Amygdala (tissue), 56 donors: ENCODE results near the gene MAPK1IP1L.
"Not testable (repeated sequence)": the region's sequence is repeated elsewhere in the genome, so short reads cannot be mapped to it uniquely, and the experiment has no call there.

Experiments
- DNase-seq, 56 donors: peaks; one replicate each; lab custom pipeline; 2025; lab: John Stamatoyannopoulos, UW

Gene MAPK1IP1L

DNA sequence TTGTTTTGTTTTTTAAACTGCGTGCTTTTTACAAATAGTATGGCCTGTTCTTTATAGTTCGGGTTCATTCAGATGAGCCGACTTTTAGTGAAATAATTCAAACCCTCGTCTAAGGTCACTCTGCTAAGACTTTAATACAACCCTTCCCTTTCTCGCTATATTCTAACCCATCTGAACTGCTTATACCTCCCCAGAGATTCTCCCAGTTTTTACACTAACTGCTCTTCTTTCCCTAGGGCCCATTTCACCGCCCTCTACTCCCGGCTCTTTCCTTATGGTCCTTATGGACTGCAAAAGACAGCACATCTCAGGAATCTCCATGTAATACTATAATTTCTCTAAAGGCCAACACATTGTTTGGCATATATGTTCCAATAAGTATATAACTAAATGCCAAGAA is 2.1 kb downstream of the MAPK1IP1L start:
- DNase-seq: no peak

DNA sequence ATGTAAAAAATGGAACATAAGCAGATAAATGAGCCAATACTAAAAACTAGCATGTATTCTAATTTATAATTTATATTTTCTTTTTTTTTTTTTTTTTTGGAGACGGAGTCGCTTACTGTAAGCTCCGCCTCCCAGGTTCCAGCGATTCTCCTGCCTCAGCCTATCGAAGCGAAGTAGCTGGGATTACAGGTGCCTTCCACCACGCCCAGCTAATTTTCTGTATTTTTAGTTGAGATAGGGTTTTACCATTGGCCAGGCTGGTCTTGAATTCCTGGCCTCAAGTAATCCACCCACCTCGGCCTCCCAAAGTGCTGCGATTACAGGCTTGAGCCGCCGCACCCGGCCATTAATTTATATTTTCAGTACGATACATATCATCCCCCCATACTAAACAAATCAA is 2.7 kb downstream of the MAPK1IP1L start:
- no peak for DNase-seq

DNA sequence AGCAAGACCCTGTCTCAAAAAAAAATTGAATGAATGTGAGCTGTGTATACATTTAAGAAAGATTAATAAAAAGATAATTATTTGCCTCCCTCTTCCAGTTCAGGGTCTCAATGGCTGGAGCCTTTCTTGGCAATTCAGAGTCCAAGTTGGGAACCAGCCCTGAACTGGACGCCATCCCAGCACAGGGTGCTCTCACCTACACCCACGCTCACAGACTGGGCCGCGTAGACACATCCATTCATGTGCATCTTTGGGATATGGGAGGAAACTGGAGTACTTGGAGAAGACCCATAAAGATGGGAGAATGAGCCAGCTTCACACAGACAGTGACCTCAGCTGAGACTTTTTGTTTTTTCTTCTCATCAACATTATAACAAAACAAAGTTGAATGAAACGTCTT is 6.5 kb downstream of the MAPK1IP1L start:
- DNase-seq: no peak

DNA sequence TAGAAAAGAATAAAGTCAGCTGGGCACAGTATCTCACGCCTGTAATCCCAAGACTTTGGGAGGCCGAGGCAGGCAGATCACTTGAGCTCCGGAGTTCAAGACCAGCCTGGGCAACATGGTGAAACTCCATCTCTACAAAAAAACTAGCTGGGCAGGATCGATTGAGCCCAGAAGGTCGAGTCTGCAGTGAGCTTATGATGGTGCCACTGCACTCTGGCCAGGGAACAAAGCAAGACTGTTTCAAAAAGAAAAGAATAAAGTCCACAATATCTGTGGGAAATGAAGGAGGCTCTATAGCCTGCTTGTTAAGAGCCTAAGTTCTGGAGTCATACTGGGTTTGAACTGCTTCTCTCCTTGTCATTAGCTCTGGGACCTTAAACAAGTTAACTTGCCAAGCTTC is 7.9 kb downstream of the MAPK1IP1L start:
- DNase-seq: no peak

DNA sequence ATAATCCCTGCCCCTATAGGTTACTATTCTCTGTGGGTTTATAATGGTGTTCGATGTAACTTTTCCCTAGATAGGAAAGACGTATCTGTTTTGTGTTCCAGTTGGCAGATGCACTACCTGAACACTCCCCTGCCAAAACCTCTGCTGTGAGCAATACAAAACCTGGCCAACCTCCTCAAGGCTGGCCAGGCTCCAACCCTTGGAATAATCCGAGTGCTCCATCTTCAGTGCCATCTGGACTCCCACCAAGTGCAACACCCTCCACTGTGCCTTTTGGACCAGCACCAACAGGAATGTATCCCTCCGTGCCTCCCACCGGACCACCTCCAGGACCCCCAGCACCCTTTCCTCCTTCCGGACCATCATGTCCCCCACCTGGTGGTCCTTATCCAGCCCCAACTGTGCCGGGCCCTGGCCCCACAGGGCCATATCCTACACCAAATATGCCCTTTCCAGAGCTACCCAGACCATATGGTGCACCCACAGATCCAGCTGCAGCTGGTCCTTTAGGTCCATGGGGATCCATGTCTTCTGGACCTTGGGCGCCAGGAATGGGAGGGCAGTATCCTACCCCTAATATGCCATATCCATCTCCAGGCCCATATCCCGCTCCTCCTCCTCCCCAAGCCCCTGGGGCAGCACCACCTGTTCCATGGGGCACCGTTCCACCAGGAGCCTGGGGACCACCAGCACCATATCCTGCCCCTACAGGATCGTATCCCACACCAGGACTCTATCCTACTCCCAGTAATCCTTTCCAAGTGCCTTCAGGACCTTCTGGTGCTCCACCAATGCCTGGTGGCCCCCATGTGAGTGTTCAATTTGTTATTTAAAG is 11.3 kb downstream of the MAPK1IP1L start:
- DNase-seq: peak in 3 of 56 donors; percentile 4 to 14 (median 10)

DNA sequence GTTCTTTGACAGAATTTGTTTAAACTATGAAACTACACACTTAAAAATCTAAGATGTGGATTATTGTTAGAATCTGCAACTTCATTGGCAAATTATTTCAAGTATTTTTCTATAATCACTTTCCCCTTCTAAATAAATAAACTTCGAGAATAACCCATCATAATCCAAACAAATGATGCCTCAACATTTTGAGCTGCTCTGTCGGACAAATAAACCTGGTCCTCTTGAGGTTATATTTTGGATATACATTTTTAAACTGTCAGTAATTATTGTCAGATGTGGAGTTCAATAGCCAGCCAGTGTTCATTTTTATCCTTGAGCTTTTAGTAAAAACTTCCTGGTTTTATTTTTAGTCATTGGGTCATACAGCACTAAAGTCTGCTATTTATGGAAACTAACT is 13.4 kb downstream of the MAPK1IP1L start:
- not testable (repeated sequence) for DNase-seq

DNA sequence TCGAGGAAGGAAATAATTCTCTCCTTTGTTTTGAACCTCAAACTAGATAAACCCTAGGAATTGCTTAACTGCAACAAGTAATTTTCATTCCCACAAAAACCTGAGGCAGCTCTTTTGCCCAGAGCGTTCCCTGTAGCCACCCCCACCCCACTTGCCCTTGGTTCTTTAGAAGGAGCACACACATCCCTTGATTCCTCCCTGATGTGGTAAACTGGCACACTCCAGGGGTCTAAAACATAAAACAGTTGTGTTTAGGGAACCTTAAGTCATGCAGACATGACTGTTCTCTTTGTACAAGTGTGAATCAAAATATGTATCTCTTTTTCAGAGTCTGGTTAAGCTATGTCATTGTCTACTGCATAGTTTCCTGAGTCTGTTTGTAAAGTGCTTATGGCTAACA is 14.0 kb downstream of the MAPK1IP1L start:
- no peak for DNase-seq

DNA sequence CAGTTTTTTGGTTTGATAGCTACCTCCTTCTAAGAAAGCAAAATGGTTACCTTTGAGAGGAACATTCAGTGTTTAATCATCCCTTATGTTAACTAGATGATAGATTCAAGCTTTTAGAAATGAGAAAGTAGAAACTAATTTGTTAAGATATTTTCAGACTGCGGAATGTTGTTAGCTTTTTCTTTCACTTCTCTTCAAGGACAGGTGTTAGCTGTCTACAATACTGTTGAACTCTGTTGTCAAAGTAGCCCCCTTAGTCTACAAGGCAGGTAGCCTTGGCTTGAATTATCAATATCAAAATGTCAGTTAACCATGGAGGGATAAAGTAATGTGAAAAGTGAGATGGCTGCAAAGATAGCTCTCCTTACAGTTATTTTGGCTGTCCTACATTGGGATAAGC is 14.8 kb downstream of the MAPK1IP1L start:
- no peak for DNase-seq

DNA sequence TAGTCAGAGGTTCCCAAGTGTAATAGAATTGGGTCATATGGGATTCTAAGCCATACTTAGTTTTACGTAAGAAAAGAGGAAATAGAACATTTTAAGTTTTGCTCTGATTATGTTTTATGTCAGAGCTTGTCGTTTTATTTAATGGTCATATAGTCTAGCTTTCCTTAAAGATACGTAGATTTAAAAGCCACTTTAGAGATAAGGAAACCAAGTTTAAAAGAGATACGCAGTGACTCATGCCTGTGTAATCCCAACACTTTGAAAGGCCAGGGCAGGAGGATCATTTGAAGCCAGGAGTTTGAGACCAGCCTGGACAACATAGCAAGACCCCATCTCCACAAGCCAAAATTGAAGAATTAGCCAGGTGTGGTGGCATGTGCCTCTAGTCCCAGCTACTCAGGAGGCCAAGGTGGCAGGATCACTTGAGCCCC is 19.5 kb downstream of the MAPK1IP1L start:
- no peak for DNase-seq

DNA sequence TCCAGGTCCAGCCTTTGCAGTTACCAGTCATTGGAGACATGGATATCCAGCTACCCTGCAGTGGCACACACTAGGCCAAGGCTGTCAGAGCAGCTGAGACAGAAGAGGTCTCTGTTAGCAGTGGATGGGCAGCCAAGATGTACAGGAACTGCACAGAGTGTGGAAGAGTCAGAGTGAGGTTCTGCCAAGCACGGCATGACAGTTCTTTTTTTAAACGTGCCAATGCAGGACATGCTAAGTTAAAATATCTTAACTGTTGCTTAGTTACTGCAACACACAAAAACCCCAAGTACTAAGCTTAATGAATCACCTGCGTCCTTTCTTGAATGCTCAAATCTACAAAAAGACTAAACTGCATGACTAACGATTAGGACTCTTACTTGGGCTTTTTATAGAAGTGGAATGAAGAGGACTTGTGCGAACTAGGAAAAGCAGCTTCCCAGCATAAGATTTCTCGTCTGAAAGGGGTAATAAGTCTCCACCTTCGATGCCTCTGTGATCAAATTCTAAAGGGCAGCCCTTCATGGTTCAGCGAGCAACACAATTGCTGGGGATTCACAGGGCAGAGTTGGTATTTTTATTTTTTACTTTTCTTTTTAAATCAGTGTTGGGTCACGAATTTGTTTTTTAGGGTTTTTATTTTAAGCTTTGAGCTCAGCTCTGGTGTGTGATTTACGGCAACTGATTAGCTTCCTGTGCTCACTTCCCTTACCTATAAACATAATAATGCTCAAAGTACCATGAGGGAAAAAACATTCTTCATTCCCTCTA is 20.6 kb downstream of the MAPK1IP1L start:
- DNase-seq: peak in 42 of 56 donors; percentile 4 to 72 (median 27)

DNA sequence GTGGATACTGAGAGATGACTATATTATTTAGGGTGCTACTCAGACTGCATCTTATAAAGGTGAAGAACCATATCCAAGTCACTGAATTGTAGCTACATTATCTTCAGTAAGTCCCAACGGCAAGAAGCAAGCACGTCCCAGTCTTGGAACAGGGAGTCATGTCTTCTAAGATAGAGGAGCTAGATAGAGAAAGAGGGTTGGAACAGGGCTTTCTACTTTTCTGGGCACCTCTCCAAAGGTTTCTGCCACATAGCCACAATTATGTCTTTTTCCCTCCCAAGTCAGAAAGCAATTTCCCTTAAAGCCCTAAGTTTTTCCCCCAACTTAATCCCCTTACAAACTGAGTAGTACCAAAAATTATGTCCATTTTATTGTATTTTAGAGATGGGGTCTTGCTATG is 22.4 kb downstream of the MAPK1IP1L start:
- no peak for DNase-seq

DNA sequence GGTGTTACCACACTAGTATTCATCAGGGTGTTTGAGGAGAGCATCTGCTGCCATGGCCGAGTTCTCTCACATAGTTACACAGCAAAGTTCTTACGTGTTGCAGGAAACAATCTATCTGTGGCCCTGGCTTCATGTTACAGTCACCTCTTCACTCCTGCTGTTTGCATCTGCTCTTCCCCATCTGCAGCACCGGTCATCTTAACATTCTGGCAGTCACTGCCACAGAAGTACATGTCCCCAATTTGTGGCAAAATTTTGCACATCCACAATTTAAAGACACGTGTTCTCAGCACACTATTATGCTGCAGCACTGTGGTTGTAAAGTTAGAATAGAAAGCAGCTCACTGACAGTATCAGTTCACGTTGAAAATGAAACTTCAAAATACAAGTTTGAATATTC is 23.2 kb downstream of the MAPK1IP1L start:
- DNase-seq: no peak

DNA sequence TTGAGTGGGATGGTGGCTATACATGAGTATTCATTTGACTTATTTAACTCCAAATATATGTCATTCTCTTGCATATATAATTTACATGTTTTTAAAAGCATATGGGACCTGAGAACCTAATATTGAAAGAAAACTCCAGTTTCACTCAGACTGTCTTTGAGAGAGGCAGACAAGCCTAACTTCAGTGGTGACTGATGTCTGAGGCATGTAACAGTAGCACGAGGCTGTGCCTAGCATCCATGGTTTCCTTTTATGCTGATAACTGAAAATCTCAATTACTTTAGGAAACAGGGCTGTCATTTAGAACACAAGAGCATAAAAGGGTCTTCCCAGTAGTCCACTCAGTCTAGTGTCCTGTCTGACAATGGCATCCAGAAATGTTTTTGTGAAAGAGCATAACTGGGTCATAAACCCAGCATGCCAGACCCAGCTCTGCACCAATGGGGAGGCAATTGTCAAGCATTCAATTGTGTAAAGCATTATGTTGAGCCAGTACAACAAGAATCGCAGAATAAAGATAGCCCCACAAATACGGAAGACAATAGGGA is 24.3 kb downstream of the MAPK1IP1L start:
- no peak for DNase-seq

DNA sequence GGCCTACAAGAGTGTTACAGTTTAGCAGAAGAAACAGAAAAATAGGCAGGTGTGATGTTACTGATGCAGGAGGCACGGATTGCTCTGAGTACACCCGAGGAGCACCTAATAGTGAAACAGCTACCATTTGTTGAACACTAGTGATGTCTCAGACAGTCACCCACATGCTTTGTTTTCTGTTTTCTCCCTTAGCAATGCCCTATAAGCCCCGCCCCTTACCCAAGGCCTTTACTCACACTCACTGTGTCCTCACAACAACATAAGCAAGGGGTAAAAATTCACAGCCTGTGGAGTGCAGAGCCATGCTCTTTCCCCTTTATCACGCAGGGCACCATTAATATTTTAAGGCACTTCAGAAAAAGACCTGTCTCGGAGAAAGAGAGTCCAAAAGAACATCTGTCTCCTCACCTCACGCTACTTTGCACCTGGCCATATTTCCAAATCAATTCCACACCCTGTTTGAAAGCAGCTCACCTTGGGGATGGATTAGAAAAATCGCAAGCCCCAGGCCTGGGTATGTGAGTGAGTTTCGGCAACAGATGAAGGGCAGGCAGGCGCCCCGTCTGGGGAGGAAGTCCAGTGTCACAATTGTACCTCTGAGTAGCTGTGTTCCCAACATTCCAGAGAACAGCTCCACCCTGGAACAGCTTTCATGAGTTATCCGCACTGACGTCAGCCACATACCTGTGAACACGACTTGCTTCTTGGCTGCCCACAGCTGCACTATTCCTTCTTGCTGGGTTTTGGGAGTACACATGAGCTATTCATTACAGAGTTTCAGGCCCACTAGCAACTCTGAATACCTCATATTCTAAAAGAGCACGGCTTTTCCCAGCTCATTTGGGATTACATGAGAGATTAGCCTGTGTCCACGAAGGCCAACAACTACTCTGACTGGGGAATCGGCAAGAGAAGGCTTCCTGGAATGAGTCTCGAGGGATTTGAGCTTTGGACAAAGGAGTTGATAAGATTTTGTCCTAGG is 26.0 kb downstream of the MAPK1IP1L start:
- no peak for DNase-seq

DNA sequence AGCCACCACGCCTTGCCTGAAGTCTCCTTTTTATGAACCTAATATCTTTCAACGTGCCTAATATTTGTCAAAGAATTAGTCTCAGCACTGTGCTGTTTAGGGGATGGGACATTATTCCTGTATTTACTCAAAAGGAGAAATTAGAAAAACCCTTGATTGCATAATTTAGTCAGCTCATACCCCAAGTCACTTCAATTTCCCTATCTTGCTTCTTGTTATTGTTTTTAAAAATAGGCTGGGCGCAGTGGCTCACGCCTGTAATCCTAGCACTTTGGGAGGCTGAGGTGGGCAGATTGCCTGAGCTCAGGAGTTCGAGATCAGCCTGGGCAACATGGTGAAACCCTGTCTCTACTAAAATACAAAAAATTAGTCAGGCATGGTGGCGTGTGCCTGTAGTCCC is 28.5 kb downstream of the MAPK1IP1L start:
- DNase-seq: not testable (repeated sequence)

DNA sequence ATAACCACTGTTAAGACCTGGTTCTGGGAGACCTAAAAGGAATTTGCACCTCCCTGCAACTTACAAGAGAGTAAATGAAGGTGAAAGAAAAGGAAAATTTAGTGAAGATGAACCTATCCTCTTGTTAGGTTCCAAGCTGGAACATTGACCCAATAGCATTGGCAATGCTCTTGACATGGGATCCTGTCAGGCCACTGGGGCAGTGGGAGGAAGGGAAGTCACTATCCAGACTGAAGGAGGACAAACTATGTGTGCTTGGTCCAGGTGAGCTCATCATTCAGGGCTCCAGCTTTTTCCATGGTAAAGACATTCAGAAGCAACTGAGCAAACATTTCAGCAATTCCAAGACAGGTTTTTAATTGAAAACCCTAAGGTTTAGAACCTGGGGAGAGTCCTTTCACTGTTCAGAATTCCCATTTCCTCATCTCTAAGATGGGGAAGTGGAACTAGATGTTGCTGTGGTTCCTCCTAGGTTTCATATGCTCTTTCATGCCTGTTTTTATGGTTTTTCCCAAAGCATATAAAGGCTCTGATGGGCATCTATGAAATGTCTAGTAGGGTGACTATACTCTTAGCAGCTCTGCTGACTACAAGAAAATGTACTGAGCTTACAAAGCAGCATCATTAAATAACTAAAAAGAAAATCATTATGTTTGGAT is 33.1 kb downstream of the MAPK1IP1L start:
- no peak for DNase-seq

DNA sequence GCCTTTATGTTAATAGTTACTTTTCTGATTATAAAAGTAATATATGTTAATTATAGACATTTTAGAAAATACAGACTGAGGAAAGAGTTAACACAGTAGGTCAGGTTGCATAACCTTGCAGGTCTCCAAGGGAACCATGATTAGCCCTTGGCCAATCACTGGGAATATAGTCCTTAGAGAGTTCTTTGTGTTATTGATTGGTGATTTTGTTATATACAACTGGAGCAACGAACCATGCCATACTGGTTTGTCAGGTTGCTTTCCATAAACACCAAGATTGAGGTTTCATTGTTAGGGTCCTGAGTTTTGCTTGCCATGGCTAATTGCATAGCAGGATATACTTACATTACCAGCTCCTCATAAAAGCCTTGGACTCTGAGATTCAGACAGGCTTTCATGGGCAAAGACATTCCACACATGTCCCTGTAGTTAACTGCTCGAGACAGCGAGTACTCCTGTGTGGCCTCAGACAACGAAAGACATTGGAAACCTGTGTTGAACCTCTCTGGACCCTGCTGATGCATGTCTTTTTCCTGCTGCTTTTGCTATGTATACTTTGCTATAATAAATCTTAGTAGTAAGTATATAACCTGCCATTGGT is 33.7 kb downstream of the MAPK1IP1L start:
- DNase-seq: no peak

DNA sequence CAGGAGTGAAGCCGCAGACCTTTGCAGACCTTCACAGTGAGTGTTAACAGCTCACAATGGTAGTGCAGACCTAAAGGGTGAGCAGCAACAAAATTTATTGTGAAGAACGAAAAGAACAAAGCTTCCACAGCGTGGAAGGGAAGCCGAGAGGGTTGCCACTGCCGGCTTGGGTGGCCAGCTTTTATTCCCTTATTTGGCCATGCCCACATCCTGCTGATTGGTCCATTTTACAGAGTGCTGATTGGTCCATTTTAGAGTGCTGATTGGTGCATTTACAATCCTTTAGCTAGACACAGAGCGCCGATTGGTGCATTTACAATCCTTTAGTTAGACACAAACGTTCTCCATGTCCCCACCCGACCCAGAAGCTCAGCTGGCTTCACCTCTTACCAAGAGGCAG is 35.5 kb downstream of the MAPK1IP1L start:
- no peak for DNase-seq

DNA sequence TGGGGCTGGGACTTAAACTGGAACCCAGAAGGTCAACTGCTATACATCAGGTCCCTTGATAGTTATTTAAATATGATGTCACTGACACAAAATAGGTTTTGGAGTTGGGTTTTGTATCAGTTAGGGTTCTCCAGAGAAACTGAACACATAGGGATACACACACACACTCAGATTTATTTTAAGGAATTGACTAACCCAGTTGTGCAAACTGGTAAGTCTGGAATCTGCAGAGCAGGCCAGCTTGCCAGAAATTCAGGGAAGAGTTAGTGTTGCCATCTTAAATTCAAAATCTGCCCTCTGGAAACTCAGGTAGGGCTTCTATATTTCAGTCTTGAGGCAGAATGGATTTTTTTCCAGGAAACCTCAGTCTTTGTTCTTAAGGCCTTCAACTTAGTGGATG is 36.9 kb downstream of the MAPK1IP1L start:
- DNase-seq: no peak
